CD4-positive, alpha-beta T cell treated with Interleukin-2 at 100 ng/mL for 4 hours (primary cell): ENCODE results near the gene CHST7.

Experiments
- DNase-seq: peaks from one replicate; pipeline ENCODE4 v3.0.0-alpha.2; 2020; ENCODE audit warnings: low spot score

The CHST7 gene

DNA sequence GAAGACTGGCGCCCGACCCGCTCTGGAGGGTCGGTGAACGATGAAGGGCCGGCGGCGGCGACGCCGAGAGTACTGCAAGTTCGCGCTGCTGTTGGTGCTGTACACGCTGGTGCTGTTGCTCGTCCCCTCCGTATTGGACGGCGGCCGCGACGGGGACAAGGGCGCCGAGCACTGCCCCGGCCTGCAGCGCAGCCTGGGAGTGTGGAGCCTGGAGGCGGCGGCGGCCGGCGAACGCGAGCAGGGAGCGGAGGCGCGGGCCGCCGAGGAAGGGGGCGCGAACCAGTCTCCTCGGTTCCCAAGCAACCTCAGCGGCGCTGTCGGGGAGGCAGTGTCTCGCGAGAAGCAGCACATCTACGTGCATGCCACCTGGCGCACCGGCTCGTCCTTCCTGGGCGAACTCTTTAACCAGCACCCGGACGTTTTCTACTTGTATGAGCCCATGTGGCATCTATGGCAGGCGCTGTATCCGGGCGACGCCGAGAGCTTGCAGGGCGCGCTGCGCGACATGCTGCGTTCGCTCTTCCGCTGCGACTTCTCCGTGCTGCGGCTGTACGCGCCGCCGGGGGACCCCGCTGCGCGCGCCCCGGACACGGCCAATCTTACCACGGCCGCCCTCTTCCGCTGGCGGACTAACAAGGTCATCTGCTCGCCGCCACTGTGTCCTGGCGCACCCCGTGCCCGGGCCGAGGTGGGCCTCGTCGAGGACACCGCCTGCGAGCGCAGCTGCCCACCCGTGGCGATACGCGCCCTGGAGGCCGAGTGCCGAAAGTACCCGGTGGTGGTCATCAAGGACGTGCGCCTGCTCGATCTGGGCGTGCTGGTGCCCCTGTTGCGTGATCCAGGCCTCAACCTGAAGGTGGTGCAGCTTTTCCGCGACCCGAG is 568 bp downstream of the CHST7 start:
- peak; percentile 66 for DNase-seq

DNA sequence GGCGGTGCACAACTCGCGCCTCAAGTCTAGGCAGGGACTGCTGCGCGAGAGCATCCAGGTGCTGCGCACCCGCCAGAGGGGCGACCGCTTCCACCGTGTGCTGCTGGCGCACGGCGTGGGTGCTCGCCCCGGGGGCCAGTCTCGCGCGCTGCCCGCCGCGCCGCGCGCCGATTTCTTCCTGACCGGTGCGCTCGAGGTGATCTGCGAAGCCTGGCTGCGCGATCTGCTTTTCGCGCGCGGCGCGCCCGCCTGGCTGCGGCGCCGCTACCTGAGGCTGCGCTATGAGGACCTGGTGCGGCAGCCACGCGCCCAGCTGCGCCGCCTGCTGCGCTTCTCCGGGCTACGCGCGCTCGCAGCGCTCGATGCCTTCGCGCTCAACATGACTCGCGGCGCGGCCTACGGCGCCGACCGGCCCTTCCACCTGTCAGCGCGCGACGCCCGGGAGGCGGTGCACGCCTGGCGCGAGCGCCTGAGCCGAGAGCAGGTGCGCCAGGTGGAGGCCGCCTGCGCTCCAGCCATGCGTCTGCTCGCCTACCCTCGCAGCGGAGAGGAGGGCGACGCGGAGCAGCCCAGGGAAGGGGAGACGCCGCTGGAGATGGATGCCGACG is 1.3 kb downstream of the CHST7 start:
- peak; percentile 47 for DNase-seq

DNA sequence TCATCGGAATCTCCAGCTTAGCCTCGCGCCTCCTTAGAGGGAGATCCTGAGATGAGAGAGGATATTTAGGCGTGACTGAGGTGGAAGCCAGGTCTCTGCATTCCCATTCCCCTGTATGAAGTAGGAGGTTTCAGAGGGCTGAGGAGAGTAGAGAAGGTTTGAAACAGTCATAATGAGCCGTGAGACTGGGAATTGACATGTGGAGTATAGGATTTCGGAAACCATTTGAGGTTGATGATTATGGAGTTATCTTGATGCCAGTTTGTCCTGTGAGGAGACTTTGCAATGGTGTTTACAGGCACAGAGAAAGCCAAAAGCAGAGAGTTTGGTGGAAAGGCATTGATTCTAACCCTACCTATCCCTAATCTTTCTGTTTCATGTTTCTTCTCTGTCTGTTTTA is 2.0 kb downstream of the CHST7 start:
- DNase-seq: no peak

DNA sequence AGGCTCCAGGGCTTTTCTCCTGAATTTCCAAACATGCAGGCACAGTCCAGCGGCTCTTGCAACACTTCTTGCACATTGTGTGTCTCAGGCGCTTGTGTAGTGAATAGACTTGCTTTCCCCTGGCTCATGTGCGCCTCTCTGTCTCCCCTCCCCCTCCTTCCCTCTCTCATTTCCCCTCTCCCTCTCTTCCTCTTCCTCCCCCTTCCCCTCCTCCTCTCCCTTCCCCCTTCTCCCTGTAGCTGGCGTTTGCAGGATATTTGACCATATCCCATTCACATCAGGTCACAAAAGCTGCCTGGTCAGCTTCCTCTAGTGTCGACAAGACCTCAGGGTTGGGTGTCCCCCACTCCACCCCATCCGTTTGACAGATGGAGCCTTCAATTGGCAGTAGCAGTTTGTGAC is 2.4 kb downstream of the CHST7 start:
- DNase-seq: no peak

DNA sequence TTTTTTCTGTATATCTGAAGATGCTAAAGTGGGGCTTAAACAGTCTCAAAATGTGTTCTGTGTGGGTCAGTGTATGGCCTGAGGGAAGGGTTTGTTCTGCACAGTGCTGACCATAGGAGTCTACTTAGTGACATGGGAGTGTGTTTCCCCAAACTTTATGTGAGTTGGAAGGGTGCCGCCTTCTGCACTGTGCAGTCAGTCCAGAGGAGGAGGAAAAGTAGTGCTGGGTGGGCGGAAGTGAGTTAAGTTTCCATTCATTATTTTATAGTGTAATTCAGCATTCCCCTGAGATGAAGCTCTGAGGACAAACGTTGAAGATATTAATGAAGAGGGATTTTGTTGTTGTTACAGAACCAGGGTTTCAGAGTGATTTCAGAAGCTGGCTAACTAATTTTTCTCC is 2.9 kb downstream of the CHST7 start:
- DNase-seq: no peak

DNA sequence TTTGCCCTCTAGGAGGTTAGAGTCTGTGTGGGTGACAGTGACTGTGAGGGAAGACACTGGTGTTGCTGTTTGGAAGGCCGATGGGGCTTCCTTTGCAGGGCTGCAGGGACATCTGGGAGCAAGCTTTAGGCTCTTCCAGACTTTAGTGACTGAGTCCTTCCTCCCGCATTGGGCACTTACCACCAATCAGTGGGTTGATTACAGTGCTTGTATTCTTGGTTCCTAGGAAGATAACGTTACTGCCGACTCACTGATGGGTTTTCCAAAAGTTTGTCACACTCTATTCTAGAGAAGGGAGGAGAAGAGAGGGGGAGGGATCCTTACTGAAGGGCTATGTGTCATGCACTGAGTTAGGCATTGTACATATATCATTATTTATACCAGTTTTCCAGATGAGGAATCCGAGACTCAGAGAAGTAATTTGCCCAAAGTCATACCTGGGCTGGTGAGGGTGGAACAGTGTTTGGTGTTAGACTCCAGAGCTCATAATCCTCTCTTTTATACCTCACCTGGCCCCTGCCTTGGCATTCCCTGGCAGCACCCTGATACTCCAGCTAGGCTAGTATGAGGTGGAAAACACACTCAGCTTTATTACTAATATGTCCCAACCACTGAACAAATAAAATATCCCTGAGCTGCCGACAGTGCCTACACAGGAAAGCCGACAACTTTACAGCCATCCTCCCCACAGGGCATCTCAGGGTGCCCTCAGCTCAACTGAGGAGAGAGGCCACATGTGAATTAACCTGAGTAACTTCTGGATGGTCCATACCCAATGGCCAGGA is 3.8 kb downstream of the CHST7 start:
- DNase-seq: no peak

DNA sequence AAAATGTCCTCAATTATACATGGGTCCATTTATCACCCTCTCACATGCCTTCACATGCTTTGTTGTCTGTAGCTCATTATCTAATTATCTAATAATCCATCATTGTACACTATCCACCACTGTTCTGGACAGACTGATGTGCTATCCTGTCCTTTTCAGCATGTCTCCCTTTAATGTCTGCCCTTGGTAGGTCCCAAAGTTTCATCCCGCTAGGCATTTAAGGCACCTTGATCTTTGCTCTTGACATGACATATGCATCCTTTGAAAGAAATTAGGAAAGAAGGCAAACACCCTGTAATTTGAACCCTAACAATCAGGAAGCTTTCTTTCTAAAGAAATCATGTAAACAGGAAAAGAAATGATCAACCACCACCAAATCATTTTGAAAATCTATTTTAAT is 5.7 kb downstream of the CHST7 start:
- no peak for DNase-seq

DNA sequence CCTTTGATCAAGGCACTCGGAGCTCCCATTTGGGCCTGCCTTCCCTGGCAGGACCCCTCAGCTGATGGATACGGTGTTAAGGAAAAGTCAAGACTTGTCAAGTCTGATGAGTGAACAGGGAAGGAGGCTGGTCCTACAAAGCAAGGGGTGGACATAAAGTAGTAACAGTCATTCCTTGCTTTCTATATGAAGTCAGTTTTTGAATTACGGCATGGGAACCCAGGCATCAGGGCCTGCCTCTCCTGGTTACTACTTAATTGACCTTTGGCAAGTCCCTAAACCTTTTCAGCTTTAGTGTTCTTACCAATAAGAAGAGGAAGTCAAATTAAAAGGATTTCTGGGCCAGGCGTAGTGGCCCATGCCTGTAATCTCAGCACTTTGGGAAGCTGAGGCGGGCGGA is 7.0 kb downstream of the CHST7 start:
- no peak for DNase-seq

DNA sequence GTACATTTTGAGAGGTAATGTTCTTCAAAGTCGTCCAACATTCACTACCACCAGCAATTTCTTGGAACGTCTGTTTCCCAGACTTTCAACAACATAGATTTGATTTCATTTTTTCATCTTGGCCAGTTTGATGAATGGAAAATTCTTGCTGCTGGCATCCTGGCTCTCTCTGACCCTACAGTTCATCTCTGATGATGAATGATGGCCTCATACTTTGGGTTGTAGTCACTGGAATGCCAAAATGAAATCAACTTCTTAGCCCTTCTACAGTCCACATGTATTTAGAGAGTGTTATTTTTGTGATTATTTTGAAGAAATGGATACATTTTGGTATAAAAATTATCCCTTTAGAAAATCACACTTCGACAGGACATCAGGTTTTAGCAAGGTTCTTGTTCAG is 8.8 kb downstream of the CHST7 start:
- no peak for DNase-seq

DNA sequence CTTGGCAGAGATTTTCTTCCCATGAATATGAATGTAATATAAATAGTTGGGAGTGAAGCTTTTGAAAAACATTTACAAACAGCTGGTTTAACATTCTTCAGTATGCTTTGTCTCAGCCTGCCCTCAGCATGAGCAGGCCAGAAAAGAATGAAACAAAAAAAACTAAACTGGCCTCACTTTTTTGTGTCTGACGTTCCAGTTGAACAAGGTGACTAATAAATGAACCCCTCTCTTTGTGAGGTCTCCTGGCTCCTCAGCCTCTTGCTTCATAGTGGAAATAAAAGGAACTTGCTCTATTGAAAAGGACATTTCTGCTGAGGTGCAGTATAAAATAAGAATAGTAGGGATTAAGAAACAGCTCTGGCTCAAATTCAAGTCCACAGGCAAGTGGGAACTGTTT is 9.4 kb downstream of the CHST7 start:
- DNase-seq: no peak

DNA sequence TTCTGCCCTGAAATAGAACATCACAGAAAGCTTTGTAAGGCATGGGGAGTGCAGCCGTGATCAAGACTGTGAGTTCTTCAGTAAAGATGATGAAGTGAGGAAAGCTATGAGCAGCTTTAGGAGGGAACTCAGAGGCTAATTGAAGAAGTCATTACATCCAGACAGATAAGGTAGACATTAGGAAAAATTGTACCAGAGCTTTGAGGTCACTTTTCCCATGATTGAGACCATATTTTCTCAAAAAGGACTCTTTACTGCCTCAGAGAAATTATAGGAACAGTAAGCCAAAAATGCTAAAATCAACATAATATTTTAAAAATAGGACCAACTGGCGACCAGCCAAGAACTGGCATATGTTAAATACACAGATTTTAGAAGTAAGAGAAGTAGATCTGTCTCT is 11.2 kb downstream of the CHST7 start:
- no peak for DNase-seq

DNA sequence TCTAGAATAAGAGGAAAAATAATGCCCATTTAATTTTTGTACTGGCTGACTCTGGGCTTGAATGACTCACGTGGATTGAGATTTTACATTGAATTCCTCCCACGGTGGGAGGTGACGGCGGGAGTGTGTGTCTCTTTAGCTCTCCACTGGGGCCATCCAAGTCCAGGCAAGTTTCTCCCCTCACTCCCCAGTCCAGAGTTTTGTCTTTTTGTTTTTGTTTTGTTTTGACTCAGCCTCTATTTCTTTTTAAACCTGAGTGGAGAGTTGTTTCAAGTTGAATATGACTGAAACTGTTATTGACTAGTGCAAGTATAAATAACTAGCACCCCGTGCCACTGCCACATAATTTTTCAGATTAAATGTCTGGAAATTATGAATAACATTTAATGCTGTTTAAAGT is 13.6 kb downstream of the CHST7 start:
- no peak for DNase-seq

DNA sequence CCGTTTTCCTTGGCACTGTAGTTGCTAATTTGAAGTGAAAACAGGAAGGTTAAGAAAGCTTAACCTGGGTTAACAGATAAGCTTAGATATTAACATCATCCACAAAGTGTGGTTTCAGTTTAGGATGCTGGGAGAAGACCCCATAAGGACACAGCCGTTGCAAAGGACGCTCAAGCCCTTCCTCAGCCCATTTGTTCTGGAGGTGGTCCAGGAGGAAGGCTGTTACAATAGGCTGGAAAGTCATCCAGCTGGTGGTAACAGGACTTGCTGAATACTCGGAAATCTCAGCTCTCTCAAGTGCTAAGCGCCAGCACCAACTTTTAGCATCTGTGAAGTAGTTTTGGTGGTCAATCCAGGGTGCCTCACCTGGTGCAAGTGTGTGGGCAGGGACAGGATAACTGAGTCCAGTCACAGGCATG is 14.2 kb downstream of the CHST7 start:
- no peak for DNase-seq

DNA sequence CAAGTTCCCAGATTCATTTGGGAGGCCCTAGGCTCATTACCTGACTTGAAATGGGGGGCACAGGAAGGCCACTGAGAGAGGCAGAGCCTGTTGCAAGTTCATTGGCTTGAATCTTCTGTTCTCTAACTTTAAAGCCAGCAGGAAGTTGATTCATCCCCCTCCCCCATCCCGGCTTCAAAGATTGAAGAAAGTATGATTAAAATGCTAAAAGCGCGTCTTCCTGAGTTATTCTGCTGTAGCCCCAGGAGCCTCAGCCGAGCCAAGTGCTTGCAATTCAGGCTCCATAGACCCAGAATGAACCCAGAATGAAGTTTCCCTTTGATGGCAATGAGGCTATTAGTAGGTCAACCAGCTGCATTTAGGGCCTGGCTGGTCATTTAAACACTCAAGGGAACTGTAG is 14.7 kb downstream of the CHST7 start:
- peak; percentile 51 for DNase-seq

DNA sequence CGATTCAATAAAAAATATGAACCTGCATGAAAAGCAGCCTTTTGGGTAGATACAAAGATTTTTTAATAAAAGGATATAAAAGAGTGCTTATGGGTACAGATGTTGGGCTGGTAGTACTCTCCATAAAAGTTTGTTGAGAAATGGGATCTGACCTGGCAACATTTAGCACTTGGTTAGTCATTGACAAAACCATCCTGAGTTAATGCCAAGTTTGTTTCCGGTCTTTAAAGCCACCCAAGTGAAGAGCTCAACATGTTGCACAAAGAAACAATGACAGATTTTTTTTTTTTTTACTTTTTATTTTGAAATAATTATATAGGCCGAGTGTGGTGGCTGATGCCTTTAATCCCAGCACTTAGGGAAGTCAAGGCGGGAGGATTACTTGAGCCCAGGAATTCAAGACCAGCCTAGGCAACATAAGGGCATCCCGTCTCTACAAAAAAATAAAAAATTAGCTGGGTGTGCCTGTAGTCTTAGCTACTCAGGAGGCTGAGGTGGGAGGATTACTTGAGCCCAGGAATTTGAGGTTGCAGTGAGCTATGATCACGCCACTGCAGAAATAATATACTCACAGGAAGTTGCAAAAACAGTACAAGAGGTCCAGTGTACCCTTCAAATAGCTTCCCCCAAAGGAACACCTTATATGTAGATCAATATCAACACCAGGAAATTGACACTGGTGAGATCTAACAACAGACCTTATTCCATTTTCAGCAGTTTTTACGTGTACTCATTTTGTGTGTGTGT is 16.6 kb downstream of the CHST7 start:
- DNase-seq: no peak

DNA sequence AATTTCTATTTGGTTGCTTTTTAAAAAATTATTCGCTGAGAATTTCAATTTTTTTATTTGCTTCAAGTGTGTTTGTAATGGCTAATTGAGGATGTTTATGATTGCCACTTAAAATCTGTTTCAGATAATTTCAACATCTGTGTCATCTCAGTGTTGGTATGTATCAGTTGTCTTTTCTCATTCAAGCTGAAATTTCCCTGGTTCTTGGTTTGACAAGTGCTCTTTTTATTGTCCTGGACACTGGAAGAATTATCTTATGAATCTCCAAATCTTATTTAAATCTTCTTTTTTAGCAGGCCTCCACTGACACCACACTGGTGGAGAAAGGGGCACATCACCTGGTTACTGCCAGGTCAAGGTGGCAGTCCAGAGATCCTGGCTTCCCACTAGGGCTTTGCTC is 21.5 kb downstream of the CHST7 start:
- DNase-seq: no peak

DNA sequence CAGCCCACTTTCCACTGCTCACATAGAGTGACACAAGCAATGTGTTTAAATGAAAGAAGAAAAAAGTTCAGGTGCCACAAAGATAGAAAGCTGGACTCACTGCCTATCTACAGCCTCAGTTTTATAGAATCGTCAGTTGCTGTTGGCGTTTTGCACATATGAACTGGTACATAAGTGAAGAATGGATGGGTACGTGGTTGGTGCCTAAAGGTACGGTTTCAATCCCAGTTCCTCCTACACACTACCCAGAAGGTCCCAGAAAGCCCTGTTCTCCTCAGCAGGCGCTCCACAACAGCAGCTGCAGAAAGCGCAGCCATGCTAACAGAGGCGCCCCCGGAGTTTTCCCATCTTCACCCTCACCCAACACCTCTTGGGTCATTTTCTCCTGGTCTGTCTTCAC is 23.6 kb downstream of the CHST7 start:
- DNase-seq: no peak

DNA sequence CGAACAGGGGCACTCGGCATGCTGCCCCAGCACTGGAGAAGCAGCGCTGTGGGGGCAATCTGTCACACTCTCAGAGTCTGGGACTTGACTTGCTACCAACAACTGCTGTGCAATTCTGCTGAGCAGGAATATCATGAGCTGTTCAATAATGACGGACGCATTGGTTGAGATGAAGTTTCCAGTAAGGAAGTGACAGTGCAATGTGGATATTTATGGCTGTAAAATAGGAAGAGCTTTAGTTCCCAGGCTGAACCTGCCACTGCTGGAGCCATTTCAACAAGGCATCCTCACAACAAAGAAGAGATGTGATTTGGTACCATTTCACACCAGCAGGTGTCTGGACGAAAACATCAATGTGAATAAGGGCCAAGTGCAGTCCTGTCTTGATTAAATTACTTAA is 24.2 kb downstream of the CHST7 start:
- no peak for DNase-seq

DNA sequence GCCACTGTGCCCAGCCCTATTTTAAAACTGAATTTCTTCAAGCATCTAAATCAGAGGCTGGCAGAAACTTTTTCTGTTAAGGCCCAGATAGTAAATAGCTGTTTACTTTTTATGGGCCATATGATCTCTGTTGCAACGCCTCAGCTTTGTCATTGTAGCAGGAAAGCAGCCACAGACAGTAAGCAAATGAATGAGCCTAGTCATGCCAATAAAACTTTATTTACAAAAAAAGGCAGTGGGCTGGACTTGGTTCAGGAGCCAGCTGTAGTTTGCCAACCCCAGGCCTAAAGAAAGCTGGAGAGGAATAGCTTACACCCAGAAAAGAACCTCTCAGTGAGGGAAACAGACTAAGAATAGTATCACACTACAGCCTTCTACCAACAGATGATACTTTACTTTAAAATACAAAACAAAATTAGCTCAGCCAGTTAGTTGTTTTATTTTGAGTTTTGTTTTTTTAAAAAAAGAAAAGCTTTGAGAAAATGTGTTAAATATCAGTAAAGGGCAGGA is 25.5 kb downstream of the CHST7 start:
- no peak for DNase-seq

DNA sequence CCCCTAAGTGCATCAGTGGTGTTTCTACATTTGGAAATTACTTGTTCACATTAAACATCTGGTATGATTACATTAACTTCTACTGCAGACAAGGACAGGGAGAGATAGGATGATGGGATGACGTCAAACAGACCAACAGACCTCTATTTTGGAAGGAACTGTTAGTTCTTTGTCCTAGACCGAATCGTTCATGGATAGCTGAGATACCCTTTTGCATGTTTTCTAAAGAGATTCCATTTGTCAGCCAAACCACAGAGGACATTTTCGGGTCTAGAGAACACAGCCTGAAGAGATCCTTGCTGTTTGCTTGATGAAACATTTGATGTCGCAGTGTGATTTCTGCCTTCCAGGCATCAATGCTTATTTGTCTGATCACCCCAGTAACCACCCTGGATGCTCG is 27.7 kb downstream of the CHST7 start:
- no peak for DNase-seq

DNA sequence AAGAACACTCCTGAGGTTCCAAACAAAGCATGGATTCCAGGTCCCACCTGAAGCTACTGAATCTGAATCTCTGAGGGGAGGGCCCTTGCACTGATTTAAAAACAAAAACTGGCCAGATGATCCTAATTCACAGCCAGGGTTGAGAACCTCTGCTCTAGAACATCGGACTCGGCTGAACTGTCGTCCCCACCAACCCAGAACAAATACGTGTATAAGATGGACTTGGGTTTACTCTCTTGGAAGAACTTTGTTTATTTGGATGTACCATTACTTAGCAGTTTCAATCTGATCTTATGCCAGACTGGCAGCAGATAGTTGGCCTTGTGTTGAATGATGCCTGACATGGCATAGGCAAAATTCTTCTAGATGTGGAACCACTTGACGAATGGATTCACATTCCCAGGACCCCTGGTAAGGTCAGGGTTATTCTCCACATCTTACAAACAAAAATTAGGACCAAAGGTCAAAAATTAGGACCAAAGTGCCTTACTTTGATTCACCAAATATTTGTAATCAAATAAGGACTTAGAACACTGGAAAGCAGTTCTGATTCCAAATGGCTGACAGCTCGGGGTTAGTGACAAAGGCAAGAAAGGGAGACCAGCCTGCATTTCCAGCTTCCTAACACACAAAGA is 29.0 kb downstream of the CHST7 start:
- no peak for DNase-seq

DNA sequence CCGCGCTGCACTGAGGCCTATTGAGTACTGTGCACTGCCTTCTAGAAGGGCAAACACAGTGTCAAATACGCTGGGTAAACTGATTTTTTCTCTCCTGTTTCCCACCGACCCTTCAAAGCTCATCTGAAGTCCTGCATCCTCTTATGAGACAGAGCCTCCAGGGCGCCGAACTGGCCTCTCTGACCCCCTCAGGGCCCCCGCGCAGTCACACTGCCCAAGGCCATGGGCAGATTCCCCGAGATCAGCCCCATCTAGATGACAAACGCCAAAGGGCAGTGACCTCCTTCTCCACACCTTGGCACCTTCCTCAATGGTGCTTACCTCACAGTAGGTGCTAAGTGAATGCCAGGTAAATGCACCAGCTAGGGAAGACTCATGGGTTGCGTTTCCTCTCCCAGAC is 34.4 kb downstream of the CHST7 start:
- DNase-seq: no peak
